ENCODE measurements around the gene SATB2.

The SATB2 gene

GRCh38 chr2:199278099-199278498 lies 179.6 kb downstream of the SATB2 start:
- H3K4me3 ChIP-seq (ENCODE audit: low read length) = no peak overlapping the region
- no peaks in the 10 kb centered on the region for H3F3A ChIP-seq (ENCODE audit: control insufficient read depth, insufficient read depth)
- TF ChIP-seq EZH2phosphoT487 (IDR thresholded peaks at IDR 0.05; ENCODE audit: borderline replicate concordance, low read length) = no peak
- TF ChIP-seq CTCF (IDR thresholded peaks at IDR 0.05; ENCODE audit: low read depth, low read length, poor library complexity, severe bottlenecking) = no peak
- H3K4me2 ChIP-seq (ENCODE audit: low read length) = no peak overlapping the region
- no peaks in the 10 kb centered on the region for H3K9me3 ChIP-seq (ENCODE audit: control insufficient read depth, insufficient read depth, low read length)
- no peaks in the 10 kb centered on the region for H3K79me2 ChIP-seq (ENCODE audit: control insufficient read depth, low read length)
- no peaks in the 10 kb centered on the region for H3K9me2 ChIP-seq (replicated peaks; ENCODE audit: control insufficient read depth, low read length)
- no peaks in the 10 kb centered on the region for H4K20me1 ChIP-seq (ENCODE audit: control insufficient read depth, insufficient read depth, low read depth, low read length)
- no peaks in the 10 kb centered on the region for H3K36me3 ChIP-seq (ENCODE audit: control insufficient read depth, low read length)
- no peaks in the 10 kb centered on the region for H3K27me3 ChIP-seq (ENCODE audit: control insufficient read depth, low read length)
- H3K4me1 ChIP-seq (ENCODE audit: control insufficient read depth, low read length) = no peaks in the 10 kb centered on the region
- no peak overlapping the region for H3K27ac ChIP-seq (ENCODE audit: low read depth, low read length)

GRCh38 chr2:199273042-199273511 lies 184.7 kb downstream of the SATB2 start:
- no peak overlapping the region for H3K4me2 ChIP-seq (ENCODE audit: low read length)
- H3K9me3 ChIP-seq (ENCODE audit: control insufficient read depth, insufficient read depth, low read length) = no peaks in the 10 kb centered on the region
- no peak overlapping the region for H3K27ac ChIP-seq (ENCODE audit: low read depth, low read length)
- no peaks in the 10 kb centered on the region for H4K20me1 ChIP-seq (ENCODE audit: control insufficient read depth, insufficient read depth, low read depth, low read length)
- H3K4me3 ChIP-seq (ENCODE audit: low read length) = no peak overlapping the region
- H3F3A ChIP-seq (ENCODE audit: control insufficient read depth, insufficient read depth) = no peaks in the 10 kb centered on the region
- H3K36me3 ChIP-seq (ENCODE audit: control insufficient read depth, low read length) = no peaks in the 10 kb centered on the region
- TF ChIP-seq EZH2phosphoT487 (IDR thresholded peaks at IDR 0.05; ENCODE audit: borderline replicate concordance, low read length) = no peak
- no peaks in the 10 kb centered on the region for H3K4me1 ChIP-seq (ENCODE audit: control insufficient read depth, low read length)
- H3K9me2 ChIP-seq (replicated peaks; ENCODE audit: control insufficient read depth, low read length) = no peaks in the 10 kb centered on the region
- H3K79me2 ChIP-seq (ENCODE audit: control insufficient read depth, low read length) = no peaks in the 10 kb centered on the region
- H3K27me3 ChIP-seq (ENCODE audit: control insufficient read depth, low read length) = no peaks in the 10 kb centered on the region

- Histone ChIP-seq H3K27me3 (ENCODE audit: control insufficient read depth, low read length) (no peaks in the 10 kb centered on the region), H3K4me1 (ENCODE audit: control insufficient read depth, low read length) (no peaks in the 10 kb centered on the region), H4K20me1 (ENCODE audit: control insufficient read depth, insufficient read depth, low read depth, low read length) (no peaks in the 10 kb centered on the region), H3K4me3 (ENCODE audit: low read length) (no peak overlapping the region), H3K36me3 (ENCODE audit: control insufficient read depth, low read length) (no peaks in the 10 kb centered on the region), H3K27ac (ENCODE audit: low read depth, low read length) (no peak overlapping the region), H3F3A (ENCODE audit: control insufficient read depth, insufficient read depth) (no peaks in the 10 kb centered on the region), H3K9me2 (replicated peaks; ENCODE audit: control insufficient read depth, low read length) (no peaks in the 10 kb centered on the region), H3K79me2 (ENCODE audit: control insufficient read depth, low read length) (no peaks in the 10 kb centered on the region), H3K4me2 (ENCODE audit: low read length) (no peak overlapping the region), H3K9me3 (ENCODE audit: control insufficient read depth, insufficient read depth, low read length) (no peaks in the 10 kb centered on the region)
- TF ChIP-seq CTCF (IDR thresholded peaks at IDR 0.05; ENCODE audit: low read depth, low read length, poor library complexity, severe bottlenecking) (no peak), EZH2phosphoT487 (IDR thresholded peaks at IDR 0.05; ENCODE audit: borderline replicate concordance, low read length) (no peak)
These were observed 195.8 kb downstream of the SATB2 start for GRCh38 chr2:199261936-199262335.

- H3K4me1 ChIP-seq (ENCODE audit: control insufficient read depth, low read length) = no peaks in the 10 kb centered on the region
- H3K4me2 ChIP-seq (ENCODE audit: low read length) = no peak overlapping the region
- no peaks in the 10 kb centered on the region for H3F3A ChIP-seq (ENCODE audit: control insufficient read depth, insufficient read depth)
- no peak overlapping the region for H3K27ac ChIP-seq (ENCODE audit: low read depth, low read length)
- no peaks in the 10 kb centered on the region for H3K27me3 ChIP-seq (ENCODE audit: control insufficient read depth, low read length)
- no peak overlapping the region for H3K4me3 ChIP-seq (ENCODE audit: low read length)
- no peaks in the 10 kb centered on the region for H3K9me3 ChIP-seq (ENCODE audit: control insufficient read depth, insufficient read depth, low read length)
- no peaks in the 10 kb centered on the region for H3K79me2 ChIP-seq (ENCODE audit: control insufficient read depth, low read length)
- no peaks in the 10 kb centered on the region for H4K20me1 ChIP-seq (ENCODE audit: control insufficient read depth, insufficient read depth, low read depth, low read length)
- TF ChIP-seq CTCF (IDR thresholded peaks at IDR 0.05; ENCODE audit: low read depth, low read length, poor library complexity, severe bottlenecking) = no peak
- TF ChIP-seq EZH2phosphoT487 (IDR thresholded peaks at IDR 0.05; ENCODE audit: borderline replicate concordance, low read length) = no peak
- no peaks in the 10 kb centered on the region for H3K36me3 ChIP-seq (ENCODE audit: control insufficient read depth, low read length)
- no peaks in the 10 kb centered on the region for H3K9me2 ChIP-seq (replicated peaks; ENCODE audit: control insufficient read depth, low read length)
These were observed 196.5 kb downstream of the SATB2 start for GRCh38 chr2:199261239-199261638.
